SHP77 (cell line): Measurements from ENCODE around the gene ABCG1.

Experiments
- DNase-seq, 2 experiments: peaks; one replicate each; lab custom pipeline; 2025; lab: John Stamatoyannopoulos, UW

ABCG1 gene

DNA sequence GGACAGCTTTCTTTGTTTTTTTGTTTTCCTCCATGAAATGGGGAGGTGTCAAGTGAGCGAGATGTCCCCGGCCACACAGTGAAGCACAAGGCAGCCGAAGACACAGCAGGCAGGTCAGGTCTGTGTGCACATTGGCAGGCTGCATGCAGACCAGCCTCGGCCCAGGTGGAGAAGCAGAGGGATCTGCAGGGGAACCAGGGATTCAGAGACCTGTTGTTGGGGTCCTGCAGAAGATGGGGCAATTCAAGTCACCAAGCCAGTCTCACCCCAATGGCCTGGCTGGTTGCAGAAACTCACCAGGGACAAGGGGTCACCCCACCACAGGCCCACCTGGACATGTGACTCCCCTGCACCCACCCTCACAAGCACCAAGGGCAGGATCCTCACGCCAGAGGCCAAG is 4.0 kb upstream of the ABCG1 start:
- no peak for DNase-seq

- DNase-seq: no peak
These were observed 2.8 kb upstream of the ABCG1 start for GRCh38 chr21:42215942-42216725.

DNA sequence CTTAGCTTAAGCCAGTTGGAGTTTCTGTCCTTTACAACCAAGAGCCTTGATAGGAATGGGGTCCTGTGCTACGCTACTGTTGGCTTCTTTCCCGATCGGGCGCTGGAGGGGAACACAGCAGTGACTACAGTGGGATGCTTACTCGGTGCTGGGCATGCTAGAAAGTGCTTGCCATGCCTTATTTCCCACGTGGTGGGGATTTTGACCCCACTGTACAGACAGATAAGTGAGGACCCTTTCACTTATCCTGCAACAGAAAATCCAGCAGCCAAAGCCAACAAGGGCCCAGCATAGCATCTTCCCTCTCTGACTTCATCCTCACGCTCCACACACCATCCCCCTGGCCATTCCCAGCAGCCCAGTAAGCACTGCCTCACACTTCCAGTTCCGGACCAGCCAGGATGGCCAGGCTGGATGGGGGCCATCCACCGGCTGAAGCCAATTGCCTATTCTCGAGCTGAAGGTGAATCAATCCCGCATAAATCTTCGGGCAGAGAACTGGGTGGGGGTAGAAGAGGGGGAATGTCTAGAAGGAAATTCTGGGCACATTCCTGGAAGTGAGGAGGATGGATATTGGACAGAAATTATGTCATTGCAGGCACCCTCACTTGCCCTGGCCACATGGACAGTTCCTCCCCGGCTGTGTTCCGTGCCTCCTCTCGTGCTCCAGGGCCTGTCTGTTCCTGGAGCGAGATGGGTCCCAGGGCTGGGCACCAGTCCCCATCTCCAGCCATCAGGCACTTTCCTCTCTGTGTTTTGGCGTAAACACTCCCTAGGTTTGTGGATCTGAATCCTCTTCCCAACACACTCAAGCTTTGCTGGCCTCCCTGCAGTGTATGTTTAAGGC is 2.0 kb upstream of the ABCG1 start:
- no peak for DNase-seq

- DNase-seq: no peak
These were observed 732 bp downstream of the ABCG1 start for GRCh38 chr21:42219606-42220137.

DNA sequence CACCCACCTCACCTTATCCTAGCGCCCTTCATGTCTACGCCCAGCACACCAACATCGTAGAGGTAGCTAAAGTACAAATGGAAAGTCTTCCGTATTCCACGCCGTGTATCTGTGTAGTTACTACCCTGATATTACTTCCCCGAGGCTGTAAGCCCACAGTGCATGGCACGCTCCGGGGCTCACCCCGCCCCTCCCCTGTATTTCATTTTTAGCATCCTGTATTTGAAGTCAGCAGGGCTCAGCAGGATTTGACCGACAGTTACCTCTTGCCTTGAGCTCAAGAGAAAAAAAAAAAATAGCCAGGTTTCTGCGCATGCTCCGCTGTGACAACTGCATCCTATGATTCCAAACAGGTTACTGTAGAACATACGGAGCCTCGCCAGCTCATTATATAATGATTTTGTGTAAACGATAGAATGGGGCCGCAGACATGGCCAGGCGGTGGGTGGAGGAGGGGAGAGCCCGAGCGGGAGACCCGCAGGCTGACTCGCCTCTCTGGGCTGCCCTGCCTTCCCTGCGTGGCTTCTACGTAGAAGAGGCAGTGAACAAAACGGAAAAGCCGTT is 1.3 kb downstream of the ABCG1 start:
- DNase-seq: peak; percentile 82 to 92

DNA sequence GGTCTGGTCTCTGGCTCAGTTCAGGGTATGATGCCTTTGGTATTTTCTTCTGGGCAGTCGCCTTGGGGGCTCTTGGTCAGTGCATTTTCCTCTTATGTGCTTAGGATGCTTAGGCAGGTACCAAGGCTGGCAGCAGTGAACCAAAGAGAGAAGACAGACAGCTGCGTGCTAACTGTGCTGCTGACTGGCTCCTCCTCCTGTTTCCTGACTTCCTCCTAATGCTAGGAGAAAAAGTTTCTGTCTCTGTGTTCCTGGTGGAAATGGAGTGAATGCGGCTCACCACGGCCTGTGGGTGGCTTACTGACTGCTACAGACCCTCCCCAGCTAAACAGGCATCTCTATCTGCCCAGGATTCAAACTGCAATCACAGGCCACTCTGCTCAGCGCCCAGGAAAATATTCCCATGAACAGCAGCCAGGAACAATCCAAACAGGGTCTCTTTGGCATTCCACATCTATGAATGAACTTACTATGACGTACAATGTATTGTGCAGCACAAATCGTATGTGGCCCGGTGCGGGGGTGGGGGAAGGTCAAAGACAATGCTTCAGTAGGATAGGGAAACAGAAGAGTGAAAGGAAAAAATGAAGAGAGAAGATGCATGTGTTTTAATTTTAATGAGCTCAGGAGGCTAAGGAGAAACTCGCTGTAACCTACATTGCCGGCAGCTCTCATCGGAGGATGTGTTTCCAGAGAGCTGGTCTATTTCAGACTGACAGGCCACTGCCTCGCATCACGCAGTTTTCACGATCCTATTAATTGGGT is 2.8 kb downstream of the ABCG1 start:
- DNase-seq: no peak

- DNase-seq: no peak
These were observed 3.4 kb downstream of the ABCG1 start for GRCh38 chr21:42222386-42222785.

GRCh38 chr21:42222821-42223390 is 4.0 kb downstream of the ABCG1 start:
- no peak for DNase-seq

GRCh38 chr21:42223826-42224575 is 5.1 kb downstream of the ABCG1 start:
- DNase-seq: no peak

DNA sequence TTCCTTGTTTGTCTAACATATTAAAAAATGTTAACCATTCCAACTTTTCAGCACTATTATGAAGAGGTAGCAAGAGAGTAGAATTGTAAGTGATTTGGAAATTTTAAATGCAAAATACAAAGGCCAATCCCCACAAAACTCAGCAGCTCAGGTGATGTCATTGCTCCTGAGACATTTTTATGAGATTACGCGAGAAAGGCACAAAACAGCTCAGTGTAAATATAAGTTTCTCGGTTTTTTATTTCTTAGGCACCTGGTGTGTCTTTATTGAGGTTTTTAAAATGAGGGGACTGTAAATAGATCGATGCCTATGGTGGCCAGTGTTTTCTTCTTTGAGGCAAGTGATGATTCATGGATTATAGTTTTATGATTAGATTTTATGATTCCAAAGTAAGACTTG is 6.1 kb downstream of the ABCG1 start:
- DNase-seq: no peak

GRCh38 chr21:42225571-42226155 is 6.7 kb downstream of the ABCG1 start:
- DNase-seq: no peak

- DNase-seq: no peak
These were observed 7.7 kb downstream of the ABCG1 start for GRCh38 chr21:42226626-42227025.

DNA sequence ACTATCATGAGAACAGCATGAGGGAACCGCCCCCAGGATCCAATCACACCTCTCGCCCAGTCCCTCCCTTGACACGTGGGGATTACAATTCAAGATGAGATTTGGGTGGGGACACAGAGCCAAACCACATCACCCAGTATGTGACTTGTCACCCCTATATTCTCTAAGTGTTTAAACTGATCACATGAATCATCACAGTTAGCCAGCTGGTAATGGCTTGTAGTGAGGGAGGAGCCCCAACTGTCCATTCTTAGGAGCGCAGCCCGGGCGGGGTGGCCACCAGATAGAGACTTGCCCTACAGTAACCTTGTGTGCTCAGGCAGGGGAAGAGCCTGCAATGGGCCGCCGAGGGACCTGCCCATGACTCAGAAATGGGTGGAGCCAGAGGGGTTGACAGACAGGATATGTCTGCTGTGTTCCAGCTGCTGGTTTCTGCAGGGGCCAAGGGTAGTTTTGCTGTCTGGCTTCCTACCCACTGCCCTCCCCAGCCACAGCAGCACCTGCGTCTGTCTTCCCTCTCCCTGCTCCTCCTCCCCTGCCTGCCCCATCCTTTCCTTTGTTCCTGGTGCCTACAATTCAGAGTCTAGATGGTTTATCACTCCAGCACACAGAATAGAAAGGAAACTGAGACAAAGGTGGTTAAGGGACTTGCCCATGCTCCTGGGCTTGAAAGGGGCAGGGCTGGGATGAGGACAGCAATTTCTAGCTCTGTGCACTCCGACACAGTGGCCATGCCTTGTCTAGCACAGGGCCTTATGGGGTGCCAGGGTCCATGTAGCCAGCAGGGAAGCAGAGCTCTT is 9.2 kb downstream of the ABCG1 start:
- peak; percentile 76 to 88 for DNase-seq

- no peak for DNase-seq
These were observed 9.8 kb downstream of the ABCG1 start for GRCh38 chr21:42228709-42229220.

DNA sequence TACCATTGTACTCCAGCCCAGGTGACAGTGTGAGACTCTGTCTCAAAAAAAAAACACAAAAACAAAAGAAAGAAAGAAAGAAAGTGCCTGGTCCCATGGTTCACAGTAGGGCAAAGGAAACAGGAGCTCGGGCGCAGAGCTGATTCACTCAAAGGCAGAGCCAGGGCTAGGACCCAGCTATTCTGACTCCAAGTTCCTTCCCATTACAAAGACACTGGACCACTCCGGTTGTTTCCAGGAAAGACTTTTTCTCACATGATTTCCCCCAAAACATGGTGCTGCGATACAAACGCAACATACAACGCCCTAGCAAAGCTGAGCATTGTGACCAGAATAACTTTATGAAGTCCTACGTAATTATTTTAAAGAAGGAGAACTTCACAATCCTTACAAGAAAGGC is 10.7 kb downstream of the ABCG1 start:
- no peak for DNase-seq

GRCh38 chr21:42230178-42230577 is 11.2 kb downstream of the ABCG1 start:
- DNase-seq: no peak

GRCh38 chr21:42230636-42231035 is 11.7 kb downstream of the ABCG1 start:
- DNase-seq: no peak

DNA sequence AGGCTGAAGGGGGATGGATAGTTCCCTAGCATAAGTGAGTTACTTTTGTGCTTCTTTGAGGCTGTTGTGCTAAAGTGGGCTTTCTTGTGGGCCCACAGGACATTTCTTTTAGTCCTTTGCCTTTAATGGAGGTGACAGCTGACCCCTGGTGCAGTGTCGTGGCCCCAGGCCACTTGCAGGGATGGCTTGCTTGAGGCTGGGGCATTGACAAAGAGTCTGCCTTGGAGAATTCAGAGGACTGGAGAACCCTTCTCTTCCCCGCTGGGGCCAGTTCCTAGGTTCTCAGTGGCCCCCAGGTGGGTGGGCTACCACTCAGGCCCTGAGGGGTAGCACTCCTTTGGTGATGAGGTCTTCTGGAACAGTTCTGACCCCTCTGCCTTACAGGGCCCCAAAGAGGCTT is 12.8 kb downstream of the ABCG1 start:
- DNase-seq: no peak

DNA sequence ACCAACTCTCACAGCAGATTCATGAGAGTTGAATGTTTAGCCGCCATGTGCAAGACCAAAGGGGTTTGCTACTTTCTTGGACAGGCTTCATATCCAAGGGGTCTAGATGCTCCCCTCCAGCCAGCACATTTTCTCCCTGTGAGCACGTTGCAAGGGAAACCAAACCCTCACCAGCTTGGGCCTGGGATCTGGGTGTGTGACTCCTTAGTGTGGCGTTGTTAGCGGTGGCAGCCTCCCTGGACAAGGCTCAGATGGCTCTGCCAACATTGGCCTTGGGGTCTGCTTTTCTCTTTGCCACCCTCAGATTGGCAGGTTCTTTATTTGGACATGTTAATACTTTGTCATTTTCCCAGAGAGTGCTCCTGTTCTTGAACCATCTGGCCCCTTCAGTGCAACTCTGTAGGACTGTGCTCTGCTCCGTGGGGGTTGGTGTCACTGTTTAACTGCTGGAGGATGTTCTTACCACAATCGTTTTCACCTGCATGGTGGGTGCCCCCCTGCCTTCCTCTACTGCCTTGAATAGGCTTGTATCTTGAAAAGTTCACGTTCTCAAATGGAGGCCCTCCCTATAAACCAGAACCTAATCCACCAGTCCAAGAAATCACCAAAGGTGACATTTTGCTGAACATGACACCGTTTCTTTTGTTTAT is 13.4 kb downstream of the ABCG1 start:
- no peak for DNase-seq
